H1 (cell line): Measurements from ENCODE around the gene ZNF526. TPM values are rescaled to one million over a fixed set of nuclear protein-coding genes. Genes with fewer than 3 reads are reported as not detected.

Experiments used
- CBX5 ChIP-seq: fragments of 300-800, 300-1000 bp; sonication (generic); IDR thresholded peaks from 2 replicates; pipeline ENCODE4 v1.7.1; 2016; ENCODE audit warnings: antibody characterized with exemption, low read length, low read depth
- E2F6 ChIP-seq: IDR thresholded peaks from 2 replicates; pipeline ENCODE4 v1.6.1; 2012; ENCODE audit warnings: inconsistent platforms
- EP300 ChIP-seq, 2 experiments: IDR thresholded peaks; 1 replicate in 1 of 2; 2 replicates in 1 of 2; pipeline ENCODE4 v1.6.1; 2011 to 2012; ENCODE audit warnings: low read depth in 2 of 2, low read length in 2 of 2, mild to moderate bottlenecking in 2 of 2, borderline replicate concordance in 1 of 2, inconsistent platforms in 1 of 2, moderate library complexity in 1 of 2
- JUND ChIP-seq: IDR thresholded peaks from 2 replicates; pipeline ENCODE4 v1.6.1; 2011; ENCODE audit warnings: mild to moderate bottlenecking, improper control_type of control experiment, low read length
- polyA plus RNA-seq, 7 experiments: library from polyadenylated mRNA; depleted of rRNA in 3 of 7; stranded (reverse) in 5 of 7; unstranded in 2 of 7; fragments of >200 nt in 5 of 7; fragments of 200-250 nt in 2 of 7; gene quantifications; 1 replicate in 5 of 7; 2 replicates in 1 of 7; 4 replicates in 1 of 7; pipeline versions ENCODE4 v1.2.1 to v1.2.3, GENCODE V29; 2011 to 2013; ENCODE audit warnings: missing spikeins in 2 of 7, mixed read lengths in 2 of 7
- total RNA-seq: library from RNA; stranded (reverse); fragmentation: NEBNext Ultra II Directional; extraction: Animal tissue kit (Norgen Biotek cat#: 25700); gene quantifications from 2 replicates; pipeline ENCODE4 v1.2.1, GENCODE V29; 2021

ZNF526 gene
- total and polyA plus RNA-seq, 2 of the 8 experiments (the other 6 are each of a cell fraction or from before 2014, with no cell fraction given): 8.4 to 14.1 TPM

- TF ChIP-seq JUND (no peak), CBX5 (no peak), E2F6 (no peak), EP300 (IDR thresholded peaks at IDR 0.05; ENCODE audit: borderline replicate concordance in 1 of 2, low read depth in 2 of 2, low read length in 2 of 2) (no peak)
These were observed 21.2 kb downstream of the ZNF526 start (continued) for GRCh38 chr19:42241279-42241678.
